Raji (cell line): ENCODE results near the gene F2.
A peak's percentile ranks its signal among the peaks of the same experiment; 100 is the strongest.

ENCODE experiments used
- POLR2A ChIP-seq: IDR thresholded peaks from 2 replicates; pipeline ENCODE4 v1.6.1; 2011; ENCODE audit warnings: low read depth, low read length, control low read depth; ENCODE audit not compliant: insufficient read depth

Gene F2

DNA sequence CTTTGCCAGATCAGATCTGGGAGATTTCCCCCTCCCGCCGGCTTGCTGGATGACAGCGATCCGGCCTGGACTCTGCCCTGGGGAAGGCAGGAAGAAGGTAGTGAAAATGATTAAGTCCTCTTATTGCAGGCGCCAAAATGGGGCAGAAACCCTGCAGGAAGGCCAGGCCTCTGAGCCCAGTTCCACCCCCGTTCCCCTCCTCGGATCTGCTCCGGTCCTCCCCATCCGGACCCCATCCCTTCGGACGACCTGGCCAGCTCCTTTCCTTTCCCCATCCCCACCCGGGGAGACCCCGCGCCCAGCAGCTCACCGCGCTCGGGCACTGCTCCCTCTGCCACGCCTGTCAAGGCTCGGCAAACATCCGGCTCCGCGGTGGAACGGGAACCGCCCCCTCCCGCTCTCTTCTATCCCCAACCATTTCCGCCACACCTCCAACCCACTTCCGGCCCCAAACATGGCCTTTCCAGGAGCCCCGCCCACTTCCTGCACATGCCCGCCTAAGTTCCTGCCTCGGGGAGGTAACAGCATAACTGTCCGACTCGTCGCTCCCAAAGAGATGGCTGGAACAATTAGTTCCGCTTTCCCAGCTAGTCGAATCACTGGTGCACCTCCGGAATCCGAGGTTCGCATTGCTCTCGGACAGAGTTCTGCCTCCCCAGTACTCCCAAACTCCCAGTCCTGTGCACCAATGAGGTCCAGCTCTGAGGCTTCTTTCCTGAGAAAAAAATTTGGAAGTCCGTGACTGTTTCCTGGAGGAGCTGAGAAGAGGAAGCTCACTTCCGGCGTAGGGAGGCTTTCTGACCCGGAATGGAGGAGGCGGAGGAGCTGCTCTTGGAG is 18.6 kb upstream of the F2 start, which contains the start of the genes ARHGAP1 and ZNF408:
Gene ARHGAP1 (minus strand): TSS at position 379 of the 837 bp plus-strand sequence. CDS start 4,512 bp downstream, outside the sequence.
Gene ZNF408 (plus strand): TSS at position 791 of the 837 bp plus-strand sequence. CDS start 17 bp downstream, at position 808.
- TF ChIP-seq POLR2A = peak; percentile 79

DNA sequence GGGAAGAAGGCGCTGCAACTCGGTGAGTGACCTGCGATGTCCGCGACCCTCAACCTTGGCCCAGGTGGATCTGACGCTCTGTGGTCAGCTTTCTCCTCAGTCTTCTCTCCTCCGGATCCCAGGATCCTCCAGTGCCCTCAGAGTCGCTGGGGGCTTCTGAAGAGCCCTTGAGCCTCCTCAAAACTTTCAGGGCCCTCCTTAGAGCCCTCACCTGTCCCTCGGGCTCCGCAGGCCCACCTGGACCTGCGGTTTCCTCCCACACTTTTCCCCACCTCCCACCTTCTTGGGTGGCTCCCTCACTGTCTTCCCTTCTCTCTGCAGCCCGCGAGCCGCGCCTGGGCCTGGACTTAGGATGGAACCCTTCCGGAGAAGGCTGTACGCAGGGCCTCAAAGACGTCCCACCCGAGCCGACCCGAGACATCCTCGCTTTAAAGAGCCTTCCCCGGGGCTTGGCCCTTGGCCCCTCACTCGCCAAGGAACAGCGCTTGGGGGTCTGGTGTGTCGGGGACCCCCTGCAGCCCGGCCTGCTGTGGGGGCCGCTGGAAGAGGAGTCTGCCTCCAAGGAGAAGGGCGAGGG is 17.8 kb upstream of the F2 start:
- TF ChIP-seq POLR2A = peak; percentile 58; the same call in 1 of the 2 replicates

DNA sequence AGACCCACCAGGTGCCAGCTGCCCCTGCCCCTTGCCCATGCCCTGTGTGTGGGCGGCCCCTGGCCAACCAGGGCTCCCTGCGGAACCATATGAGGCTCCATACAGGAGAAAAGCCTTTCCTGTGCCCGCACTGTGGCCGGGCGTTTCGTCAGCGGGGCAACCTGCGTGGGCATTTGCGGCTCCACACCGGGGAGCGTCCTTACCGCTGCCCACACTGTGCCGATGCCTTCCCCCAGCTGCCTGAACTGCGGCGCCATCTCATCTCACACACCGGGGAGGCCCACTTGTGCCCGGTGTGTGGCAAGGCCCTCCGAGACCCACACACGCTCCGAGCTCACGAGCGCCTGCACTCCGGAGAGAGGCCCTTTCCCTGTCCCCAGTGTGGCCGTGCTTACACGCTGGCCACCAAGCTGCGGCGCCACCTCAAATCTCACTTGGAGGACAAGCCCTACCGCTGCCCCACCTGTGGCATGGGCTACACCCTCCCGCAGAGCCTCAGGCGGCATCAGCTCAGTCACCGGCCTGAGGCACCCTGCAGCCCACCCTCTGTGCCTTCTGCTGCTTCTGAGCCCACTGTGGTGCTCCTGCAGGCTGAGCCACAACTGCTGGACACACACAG is 13.8 kb upstream of the F2 start:
- no peak for TF ChIP-seq POLR2A

DNA sequence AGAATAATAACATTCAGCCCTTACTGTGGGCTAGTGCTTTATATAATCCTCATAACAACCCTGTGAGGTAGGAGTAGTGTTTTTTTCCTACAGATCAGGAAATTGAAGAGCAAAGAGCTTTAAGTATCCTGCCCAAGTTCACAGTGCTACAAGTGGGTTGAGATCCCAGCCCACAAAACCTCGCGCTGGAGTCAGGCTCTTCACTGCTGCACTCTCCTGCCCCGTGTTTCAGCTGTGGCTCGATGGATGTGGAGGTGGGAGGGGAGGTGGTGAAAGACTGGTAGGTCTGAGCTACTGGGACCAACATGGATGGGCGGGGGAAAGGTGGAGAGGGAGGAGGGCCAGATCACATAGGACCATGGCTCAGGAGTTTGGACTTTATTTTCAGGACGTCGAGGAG is 12.1 kb upstream of the F2 start:
- TF ChIP-seq POLR2A = no peak

DNA sequence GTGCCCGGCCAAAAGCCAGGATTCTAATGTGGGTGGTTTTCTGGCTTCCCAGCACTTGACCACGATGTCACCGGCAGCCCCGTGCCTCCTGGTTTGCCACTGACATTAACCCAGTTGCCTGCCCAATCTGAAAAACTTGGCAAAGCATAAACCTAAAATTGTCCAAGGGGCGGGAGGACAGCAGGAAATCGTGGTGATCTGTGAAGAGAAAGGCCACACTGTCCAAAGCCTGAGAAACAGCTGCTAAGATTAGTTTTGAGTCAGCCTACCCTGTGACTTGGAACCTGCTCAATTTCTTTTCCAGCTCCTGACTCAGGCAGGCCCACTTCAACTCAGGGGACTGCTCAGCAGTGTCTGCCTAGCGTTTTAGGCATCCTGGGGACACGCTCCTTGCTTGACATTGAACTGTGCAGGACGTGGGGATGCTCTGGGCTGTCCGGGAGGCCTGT is 8.2 kb upstream of the F2 start:
- no peak for TF ChIP-seq POLR2A

DNA sequence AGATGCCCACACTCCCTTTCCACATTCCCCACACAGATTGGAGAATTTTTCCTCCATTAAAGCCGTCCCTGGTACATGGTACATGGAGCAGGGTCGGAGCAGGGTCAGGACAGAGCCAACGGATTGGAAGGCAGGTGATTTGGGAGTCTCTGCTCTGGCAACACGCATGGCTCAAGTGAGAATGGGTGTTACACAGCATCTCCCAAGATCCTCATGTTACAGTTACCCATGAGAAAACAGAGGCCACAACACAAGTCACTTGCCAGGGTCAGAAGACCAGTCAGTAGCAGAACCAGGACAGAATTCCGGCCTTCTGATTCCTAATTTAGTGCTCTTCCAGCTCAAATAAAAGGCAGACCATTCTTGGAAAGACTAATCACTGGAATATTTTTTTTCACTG is 7.7 kb upstream of the F2 start:
- no peak for TF ChIP-seq POLR2A

DNA sequence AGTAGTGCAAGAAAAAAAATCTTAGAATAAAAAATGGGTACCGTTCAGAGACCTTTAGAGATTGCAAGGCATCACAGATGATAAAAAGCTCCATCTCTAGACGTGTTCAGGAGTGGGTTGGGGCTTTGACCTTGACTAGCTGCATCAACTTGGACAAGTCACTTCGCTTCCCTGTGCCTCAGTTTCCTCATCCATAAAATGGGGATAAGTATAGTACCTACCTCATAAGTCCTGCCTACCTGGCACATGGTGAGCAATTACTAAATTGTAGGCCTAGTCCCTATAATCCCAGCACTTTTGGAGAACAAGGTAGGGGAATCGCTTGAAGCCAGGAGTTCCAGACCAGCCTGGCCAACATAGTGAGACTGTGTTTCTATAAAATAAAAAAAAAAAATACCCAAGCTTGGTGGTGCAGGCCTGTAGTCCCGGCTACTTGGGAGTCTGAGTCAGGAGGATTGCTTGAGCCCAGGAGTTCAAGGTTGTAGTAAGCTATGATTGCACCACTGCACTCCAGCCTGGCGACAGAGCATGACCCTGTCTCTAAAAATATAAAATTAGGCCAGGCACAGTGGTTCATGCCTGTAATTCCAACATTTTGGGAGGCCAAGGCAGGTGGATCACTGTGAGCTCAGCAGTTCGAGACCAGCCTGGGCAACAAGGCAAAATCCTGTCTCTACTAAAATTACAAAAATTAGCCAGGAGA is 6.0 kb upstream of the F2 start:
- TF ChIP-seq POLR2A = no peak

DNA sequence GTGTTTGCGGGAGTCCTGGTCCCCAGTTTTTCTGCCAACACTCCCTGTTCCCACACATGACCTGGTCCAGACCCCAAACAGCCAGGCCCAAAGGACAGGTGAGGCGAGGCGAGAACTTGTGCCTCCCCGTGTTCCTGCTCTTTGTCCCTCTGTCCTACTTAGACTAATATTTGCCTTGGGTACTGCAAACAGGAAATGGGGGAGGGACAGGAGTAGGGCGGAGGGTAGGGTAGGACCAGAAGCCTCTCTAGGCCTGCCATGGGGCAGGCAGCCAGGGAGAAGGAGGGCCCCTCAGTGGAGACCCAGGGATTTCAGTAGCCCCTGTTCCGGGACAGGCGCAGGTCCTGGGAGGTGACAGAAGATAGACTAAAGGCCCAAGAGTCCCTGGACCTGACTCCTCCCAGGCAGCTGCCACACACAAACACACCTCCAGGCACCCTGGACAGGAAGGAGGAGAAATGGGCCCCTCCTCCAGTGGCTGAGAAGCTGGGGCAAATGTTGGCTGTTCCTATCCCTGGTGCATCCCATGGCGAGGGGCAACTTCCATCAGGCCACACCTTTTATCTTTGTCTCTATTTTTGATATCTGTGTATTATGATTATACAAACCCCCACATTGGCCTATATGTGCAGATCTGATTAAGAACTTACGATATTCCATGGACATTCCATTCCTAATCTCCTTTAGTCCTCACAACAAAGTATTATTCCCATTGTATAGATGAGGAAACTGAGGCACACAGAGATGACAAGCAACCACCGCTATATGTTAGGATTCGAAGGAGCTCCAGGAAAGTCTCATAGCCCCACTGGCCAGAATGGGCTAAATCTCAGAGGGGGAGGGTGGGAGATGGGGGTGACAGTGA is 626 bp upstream of the F2 start:
- TF ChIP-seq POLR2A = no peak

DNA sequence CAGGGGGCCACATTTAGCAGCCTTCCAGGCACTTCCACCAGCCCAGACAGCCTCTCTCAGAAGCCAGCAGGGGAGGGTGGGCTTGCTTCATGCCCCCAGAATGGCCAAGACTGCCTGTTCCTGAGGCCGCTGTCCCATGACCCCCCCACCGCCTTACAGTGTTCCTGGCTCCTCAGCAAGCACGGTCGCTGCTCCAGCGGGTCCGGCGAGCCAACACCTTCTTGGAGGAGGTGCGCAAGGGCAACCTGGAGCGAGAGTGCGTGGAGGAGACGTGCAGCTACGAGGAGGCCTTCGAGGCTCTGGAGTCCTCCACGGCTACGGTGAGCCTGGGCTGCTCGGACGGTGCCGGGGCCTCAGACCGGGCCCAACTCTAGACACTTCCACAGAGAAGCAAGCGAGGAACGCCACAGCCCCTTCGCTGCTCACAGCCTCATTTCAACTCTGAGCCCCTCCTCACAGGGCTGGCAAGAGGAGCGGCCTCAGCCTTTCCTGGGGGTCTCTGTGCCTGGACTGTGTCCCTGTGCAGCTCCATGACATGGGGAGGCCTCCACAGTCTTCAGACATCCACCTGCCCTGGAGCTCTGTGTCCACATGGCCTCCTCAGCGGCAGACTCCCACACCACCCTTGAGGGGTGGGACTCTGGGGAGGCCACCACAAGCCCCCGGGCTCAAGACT is 668 bp downstream of the F2 start:
- no peak for TF ChIP-seq POLR2A

DNA sequence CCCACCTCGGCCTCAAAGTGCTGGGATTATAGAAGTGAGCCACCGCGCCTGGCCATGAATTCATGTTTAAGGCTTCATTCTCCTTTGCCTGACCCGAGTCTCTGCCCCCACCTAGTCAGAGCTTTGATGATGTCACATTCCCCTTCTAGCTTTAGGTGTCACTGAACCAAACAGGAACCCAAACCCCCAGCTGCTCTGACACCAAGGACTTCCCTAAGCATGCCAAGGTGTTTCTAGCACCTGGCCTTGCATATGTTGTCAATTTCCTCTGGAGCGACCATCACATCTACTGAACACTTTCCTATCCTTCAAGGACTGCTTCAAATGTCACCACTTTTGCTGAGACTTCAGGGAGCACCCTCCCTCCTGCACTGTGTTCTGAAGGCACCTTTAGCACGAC is 2.3 kb downstream of the F2 start:
- TF ChIP-seq POLR2A = no peak

DNA sequence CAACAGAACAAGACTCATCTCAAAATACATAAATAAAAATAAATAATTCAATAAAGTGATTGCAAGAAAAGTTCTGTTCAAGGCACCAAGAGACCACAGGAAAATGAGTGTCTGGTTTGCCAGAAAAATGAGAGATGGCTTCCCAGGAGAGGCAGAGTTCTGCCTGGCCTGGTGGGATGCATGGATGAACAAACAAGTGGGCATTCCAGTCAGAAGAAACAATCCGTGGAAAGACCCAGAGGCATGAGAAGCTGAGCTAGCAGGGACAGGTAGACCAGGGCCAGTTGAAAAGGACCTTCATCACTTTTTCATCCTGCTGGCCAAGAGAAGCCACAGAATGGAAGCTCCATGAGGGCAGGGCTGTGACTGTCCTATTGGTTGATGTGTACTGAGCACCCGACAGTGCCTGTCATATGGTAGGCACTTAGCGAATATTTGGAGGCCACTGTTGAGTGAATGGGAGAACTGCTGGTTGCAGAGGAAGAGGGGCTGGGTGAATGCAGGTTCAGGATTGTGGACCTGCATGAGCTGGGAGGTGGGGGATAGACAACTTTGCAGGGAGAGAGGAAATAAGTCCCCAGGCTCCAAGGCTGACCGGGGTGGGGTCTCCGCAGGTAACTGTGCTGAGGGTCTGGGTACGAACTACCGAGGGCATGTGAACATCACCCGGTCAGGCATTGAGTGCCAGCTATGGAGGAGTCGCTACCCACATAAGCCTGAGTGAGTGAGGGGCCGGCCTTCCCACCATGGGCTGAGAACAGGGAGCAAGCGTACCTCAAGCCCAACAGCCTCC is 3.7 kb downstream of the F2 start:
- TF ChIP-seq POLR2A = no peak

DNA sequence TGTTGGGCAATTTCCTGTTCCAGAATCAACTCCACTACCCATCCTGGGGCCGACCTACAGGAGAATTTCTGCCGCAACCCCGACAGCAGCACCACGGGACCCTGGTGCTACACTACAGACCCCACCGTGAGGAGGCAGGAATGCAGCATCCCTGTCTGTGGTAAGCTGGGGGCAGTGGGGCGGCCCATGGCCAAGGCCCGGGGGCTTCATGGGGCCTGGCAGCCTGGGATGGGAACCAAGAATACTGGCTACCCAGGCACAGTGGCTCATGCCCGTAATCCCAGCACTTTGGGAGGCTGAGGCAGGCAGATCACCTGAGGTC is 4.3 kb downstream of the F2 start:
- TF ChIP-seq POLR2A = no peak

DNA sequence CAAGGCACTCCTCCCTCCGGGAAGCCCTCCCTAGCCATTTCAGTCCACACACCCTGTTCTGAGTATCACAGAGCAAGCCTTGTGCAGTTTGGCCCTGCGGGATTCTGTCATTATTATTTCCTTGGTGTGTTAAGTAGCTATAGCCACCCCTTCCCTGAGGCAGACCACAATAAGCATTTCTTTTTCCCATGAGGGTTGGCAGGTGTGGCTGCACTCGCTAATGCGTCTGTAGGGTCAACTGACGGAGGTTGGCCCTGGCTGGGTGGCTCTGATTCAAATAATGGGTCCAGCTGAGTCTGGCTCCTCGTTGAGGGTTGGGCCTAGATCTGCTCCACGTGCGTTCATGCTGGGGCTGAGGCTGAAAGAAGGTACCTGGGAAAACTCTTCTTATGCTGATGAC is 5.1 kb downstream of the F2 start:
- no peak for TF ChIP-seq POLR2A
